SK-N-SH treated with all-trans-retinoic acid at 6 μM for 48 hours (cell line): ENCODE results near the gene FHIT.

Source experiments
- ATAC-seq: fragments of 200-7000 bp; cut with Tn5 transposase; 3 replicates; pipeline ENCODE4 v1.9.1; 2020; ENCODE audit warnings: mild to moderate bottlenecking, moderate library complexity
- ARNTL ChIP-seq: fragments of 450-650 bp; formaldehyde crosslinking; IDR thresholded peaks from 2 replicates; pipeline ENCODE4 v1.5.0; 2020; ENCODE audit warnings: low read depth, mild to moderate bottlenecking, moderate library complexity, borderline replicate concordance
- BACH2 ChIP-seq: fragments of 250-450 bp; sonication (Bioruptor Pico); IDR thresholded peaks from 2 replicates; pipeline ENCODE4 v1.9.0; 2021; ENCODE audit warnings: mild to moderate bottlenecking, borderline replicate concordance
- CSDC2 ChIP-seq: fragments of 250-450 bp; sonication (Bioruptor Pico); IDR thresholded peaks from 2 replicates; pipeline ENCODE4 v1.5.0; 2020; ENCODE audit warnings: mild to moderate bottlenecking, moderate library complexity
- ESRRG ChIP-seq: fragments of 250-450 bp; sonication (Bioruptor Pico); IDR thresholded peaks from 2 replicates; pipeline ENCODE4 v1.6.1; 2021; ENCODE audit warnings: mild to moderate bottlenecking
- GLIS3 ChIP-seq: fragments of 250-450 bp; sonication (Bioruptor Pico); IDR thresholded peaks from 2 replicates; pipeline ENCODE4 v1.5.0; 2020; ENCODE audit warnings: mild to moderate bottlenecking, moderate library complexity
- ISL1 ChIP-seq: fragments of 250-450 bp; sonication (Bioruptor Pico); IDR thresholded peaks from 2 replicates; pipeline ENCODE4 v2.1.2; 2022; ENCODE audit warnings: mild to moderate bottlenecking, moderate library complexity
- OSR1 ChIP-seq: fragments of 250-450 bp; sonication (Bioruptor Pico); IDR thresholded peaks from 2 replicates; pipeline ENCODE4 v1.8.0; 2022; ENCODE audit warnings: moderate library complexity, mild to moderate bottlenecking, inconsistent platforms
- POU6F1 ChIP-seq: fragments of 250-450 bp; sonication (Bioruptor Pico); IDR thresholded peaks from 2 replicates; pipeline ENCODE4 v1.8.0; 2021; ENCODE audit warnings: low read depth, mild to moderate bottlenecking, moderate library complexity, borderline replicate concordance
- PPARA ChIP-seq: fragments of 250-450 bp; sonication (Bioruptor Pico); IDR thresholded peaks from 2 replicates; pipeline ENCODE4 v1.5.0; 2020; ENCODE audit warnings: mild to moderate bottlenecking, borderline replicate concordance
- RARB ChIP-seq: fragments of 250-450 bp; sonication (Bioruptor Pico); IDR thresholded peaks from 2 replicates; pipeline ENCODE4 v1.8.0; 2021; ENCODE audit warnings: mild to moderate bottlenecking, moderate library complexity
- SNAI2 ChIP-seq: fragments of 250-450 bp; sonication (Bioruptor Pico); IDR thresholded peaks from 2 replicates; pipeline ENCODE4 v1.5.0; 2020; ENCODE audit warnings: mild to moderate bottlenecking, moderate library complexity
- TCF4 ChIP-seq: fragments of 250-450 bp; sonication (Bioruptor Pico); IDR thresholded peaks from 2 replicates; pipeline ENCODE4 v1.8.0; 2021; ENCODE audit warnings: mild to moderate bottlenecking, moderate library complexity, borderline replicate concordance
- TOX ChIP-seq: fragments of 250-450 bp; sonication (Bioruptor Pico); IDR thresholded peaks from 2 replicates; pipeline ENCODE4 v1.8.0; 2021; ENCODE audit warnings: mild to moderate bottlenecking, moderate library complexity, borderline replicate concordance
- TSHZ2 ChIP-seq: fragments of 250-450 bp; sonication (Bioruptor Pico); IDR thresholded peaks from 2 replicates; pipeline ENCODE4 v1.5.0; 2020; ENCODE audit warnings: mild to moderate bottlenecking, moderate library complexity
- ZC3H10 ChIP-seq: fragments of 250-450 bp; sonication (Bioruptor Pico); IDR thresholded peaks from 2 replicates; pipeline ENCODE4 v1.5.1; 2021; ENCODE audit warnings: mild to moderate bottlenecking, moderate library complexity
- ZFP3 ChIP-seq: fragments of 250-450 bp; sonication (Bioruptor Pico); IDR thresholded peaks from 2 replicates; pipeline ENCODE4 v1.5.0; 2020; ENCODE audit warnings: mild to moderate bottlenecking, moderate library complexity
- ZNF565 ChIP-seq: fragments of 450-650 bp; formaldehyde crosslinking; conservative IDR thresholded peaks from 2 replicates; pipeline ENCODE4 v1.5.0; 2020; ENCODE audit warnings: low read depth, mild to moderate bottlenecking, moderate library complexity
- ZNF70 ChIP-seq: fragments of 450-650 bp; formaldehyde crosslinking; IDR thresholded peaks from 2 replicates; pipeline ENCODE4 v1.5.0; 2020; ENCODE audit warnings: mild to moderate bottlenecking, moderate library complexity
- TF ChIP-seq, protein P1 (sequence below): fragments of 250-450 bp; sonication (Bioruptor Pico); IDR thresholded peaks from 2 replicates; pipeline ENCODE4 v1.5.1; 2021; ENCODE audit warnings: mild to moderate bottlenecking, moderate library complexity
- TF ChIP-seq, protein P2 (sequence below): fragments of 250-450 bp; sonication (Bioruptor Pico); IDR thresholded peaks from 2 replicates; pipeline ENCODE4 v1.5.1; 2020; ENCODE audit warnings: low read depth, mild to moderate bottlenecking, moderate library complexity
- TF ChIP-seq, protein P3 (sequence below): fragments of 250-450 bp; sonication (Bioruptor Pico); IDR thresholded peaks from 2 replicates; pipeline ENCODE4 v1.8.0; 2020; ENCODE audit warnings: mild to moderate bottlenecking, moderate library complexity, borderline replicate concordance

Gene FHIT

DNA sequence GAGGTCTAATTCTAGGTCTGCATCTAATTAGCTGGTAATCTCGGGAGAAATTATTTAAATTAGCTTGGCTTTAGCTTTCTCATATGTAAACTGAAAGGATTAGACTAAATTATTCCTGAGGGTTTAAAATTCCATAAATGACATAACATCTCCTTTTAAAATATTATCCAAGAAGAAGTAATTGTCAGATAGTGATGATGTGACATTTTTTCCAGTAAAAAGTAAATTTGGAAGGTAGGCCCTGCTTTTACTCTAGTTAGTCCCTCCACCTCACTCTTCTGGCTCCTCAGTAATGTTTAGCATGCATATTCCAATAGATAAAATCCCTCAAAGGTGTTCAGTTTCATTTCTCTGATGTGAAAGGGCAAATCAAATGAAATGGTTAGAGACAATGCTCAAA, 215.7 kb downstream of the FHIT start:
- ATAC-seq, result no peak
- no peak for TF ChIP-seq ISL1 (CRISPR knock-in tag)
- TF ChIP-seq ZC3H10, result no peak
- no peak for TF ChIP-seq ZNF565
- TF ChIP-seq POU6F1, result no peak
- TF ChIP-seq SNAI2 (CRISPR knock-in tag), result no peak

DNA sequence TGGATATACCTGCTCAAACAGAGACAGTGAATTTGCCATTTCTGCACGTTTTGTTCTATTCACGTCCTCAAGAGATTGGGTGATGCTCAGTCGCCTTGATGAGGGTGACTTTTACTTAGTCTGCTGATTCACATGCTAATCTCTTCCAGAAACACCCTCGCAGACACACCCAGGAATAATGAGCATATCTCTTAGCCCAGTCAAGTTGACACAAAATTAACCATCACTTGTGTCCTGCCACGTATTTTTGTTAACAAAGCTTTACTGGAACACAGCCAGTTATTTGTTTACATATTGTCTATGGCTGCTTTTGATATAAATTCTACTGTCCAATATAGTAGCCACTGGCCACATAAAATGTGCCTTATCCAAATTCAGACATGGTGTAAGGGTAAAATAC, 218.3 kb downstream of the FHIT start:
- no peak for TF ChIP-seq ARNTL (CRISPR knock-in tag)
- TF ChIP-seq ZNF70 (CRISPR knock-in tag), result no peak
- TF ChIP-seq POU6F1, result no peak
- TF ChIP-seq ZC3H10, result no peak
- no peak for TF ChIP-seq ESRRG
- TF ChIP-seq TOX (CRISPR knock-in tag), result no peak
- TF ChIP-seq TCF4 (CRISPR knock-in tag), result no peak
- TF ChIP-seq RARB, result no peak
- TF ChIP-seq, protein P1, sequence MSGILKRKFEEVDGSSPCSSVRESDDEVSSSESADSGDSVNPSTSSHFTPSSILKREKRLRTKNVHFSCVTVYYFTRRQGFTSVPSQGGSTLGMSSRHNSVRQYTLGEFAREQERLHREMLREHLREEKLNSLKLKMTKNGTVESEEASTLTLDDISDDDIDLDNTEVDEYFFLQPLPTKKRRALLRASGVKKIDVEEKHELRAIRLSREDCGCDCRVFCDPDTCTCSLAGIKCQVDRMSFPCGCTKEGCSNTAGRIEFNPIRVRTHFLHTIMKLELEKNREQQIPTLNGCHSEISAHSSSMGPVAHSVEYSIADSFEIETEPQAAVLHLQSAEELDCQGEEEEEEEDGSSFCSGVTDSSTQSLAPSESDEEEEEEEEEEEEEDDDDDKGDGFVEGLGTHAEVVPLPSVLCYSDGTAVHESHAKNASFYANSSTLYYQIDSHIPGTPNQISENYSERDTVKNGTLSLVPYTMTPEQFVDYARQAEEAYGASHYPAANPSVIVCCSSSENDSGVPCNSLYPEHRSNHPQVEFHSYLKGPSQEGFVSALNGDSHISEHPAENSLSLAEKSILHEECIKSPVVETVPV, result no peak
- TF ChIP-seq ZNF565, result no peak
- TF ChIP-seq BACH2 (CRISPR knock-in tag), result no peak
- no peak for TF ChIP-seq OSR1
- no peak for TF ChIP-seq CSDC2 (CRISPR knock-in tag)
- TF ChIP-seq, protein P2, sequence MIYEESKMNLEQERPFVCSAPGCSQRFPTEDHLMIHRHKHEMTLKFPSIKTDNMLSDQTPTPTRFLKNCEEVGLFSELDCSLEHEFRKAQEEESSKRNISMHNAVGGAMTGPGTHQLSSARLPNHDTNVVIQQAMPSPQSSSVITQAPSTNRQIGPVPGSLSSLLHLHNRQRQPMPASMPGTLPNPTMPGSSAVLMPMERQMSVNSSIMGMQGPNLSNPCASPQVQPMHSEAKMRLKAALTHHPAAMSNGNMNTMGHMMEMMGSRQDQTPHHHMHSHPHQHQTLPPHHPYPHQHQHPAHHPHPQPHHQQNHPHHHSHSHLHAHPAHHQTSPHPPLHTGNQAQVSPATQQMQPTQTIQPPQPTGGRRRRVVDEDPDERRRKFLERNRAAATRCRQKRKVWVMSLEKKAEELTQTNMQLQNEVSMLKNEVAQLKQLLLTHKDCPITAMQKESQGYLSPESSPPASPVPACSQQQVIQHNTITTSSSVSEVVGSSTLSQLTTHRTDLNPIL (CRISPR knock-in tag), result no peak
- TF ChIP-seq TSHZ2, result no peak
- TF ChIP-seq, protein P3, sequence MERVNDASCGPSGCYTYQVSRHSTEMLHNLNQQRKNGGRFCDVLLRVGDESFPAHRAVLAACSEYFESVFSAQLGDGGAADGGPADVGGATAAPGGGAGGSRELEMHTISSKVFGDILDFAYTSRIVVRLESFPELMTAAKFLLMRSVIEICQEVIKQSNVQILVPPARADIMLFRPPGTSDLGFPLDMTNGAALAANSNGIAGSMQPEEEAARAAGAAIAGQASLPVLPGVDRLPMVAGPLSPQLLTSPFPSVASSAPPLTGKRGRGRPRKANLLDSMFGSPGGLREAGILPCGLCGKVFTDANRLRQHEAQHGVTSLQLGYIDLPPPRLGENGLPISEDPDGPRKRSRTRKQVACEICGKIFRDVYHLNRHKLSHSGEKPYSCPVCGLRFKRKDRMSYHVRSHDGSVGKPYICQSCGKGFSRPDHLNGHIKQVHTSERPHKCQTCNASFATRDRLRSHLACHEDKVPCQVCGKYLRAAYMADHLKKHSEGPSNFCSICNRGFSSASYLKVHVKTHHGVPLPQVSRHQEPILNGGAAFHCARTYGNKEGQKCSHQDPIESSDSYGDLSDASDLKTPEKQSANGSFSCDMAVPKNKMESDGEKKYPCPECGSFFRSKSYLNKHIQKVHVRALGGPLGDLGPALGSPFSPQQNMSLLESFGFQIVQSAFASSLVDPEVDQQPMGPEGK, result no peak
- TF ChIP-seq, all 23 proteins: peak for 0
- no peak for ATAC-seq

GRCh38 chr3:61031503-61031902, 219.7 kb downstream of the FHIT start:
- TF ChIP-seq GLIS3 (CRISPR knock-in tag) (no peak), TCF4 (CRISPR knock-in tag) (no peak), PPARA (CRISPR knock-in tag) (no peak), OSR1 (no peak), TOX (CRISPR knock-in tag) (no peak), RARB (no peak), TSHZ2 (no peak), ZNF70 (CRISPR knock-in tag) (no peak), ZNF565 (no peak), ZFP3 (no peak), ISL1 (CRISPR knock-in tag) (no peak)
- TF ChIP-seq, protein P1, result no peak
- TF ChIP-seq, all 23 proteins: peak for 0
- ATAC-seq, result no peak
